GM18870 (cell line): ENCODE data around the gene CD300A.
"Not testable (repeated sequence)": the region's sequence is repeated elsewhere in the genome, so short reads cannot be mapped to it uniquely, and the experiment has no call there.

Experiments used
- ATAC-seq: cut with Tn5 transposase; IDR thresholded peaks from one replicate; pipeline ENCODE4 v1.9.1; 2021; ENCODE audit warnings: moderate library complexity; ENCODE audit not compliant: unreplicated experiment

The CD300A gene

GRCh38 chr17:74478420-74479100, 12.1 kb downstream of the CD300A start:
- ATAC-seq: no peak

DNA sequence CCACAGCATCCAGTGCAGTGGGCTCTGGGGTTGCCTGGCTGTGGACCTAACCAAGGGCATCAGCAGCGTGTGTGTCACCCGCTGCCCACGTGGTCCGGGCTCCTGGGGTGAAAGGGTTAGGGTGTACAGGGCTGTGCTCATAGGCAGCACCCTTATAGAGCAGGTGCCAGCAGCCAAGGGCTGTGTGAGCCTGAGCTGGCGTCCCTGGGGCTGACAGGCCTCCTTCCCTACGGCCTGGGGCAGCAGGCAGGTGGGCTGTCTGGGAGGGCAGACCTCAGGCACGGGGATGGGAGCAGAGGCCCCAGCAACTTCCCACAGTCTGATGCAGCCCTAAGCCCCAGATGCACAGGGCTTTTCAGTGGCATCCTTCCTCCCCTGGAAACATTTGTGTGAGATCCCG, 13.9 kb downstream of the CD300A start:
- ATAC-seq: no peak

- no peak for ATAC-seq
These were observed 15.2 kb downstream of the CD300A start for GRCh38 chr17:74481621-74482020.

DNA sequence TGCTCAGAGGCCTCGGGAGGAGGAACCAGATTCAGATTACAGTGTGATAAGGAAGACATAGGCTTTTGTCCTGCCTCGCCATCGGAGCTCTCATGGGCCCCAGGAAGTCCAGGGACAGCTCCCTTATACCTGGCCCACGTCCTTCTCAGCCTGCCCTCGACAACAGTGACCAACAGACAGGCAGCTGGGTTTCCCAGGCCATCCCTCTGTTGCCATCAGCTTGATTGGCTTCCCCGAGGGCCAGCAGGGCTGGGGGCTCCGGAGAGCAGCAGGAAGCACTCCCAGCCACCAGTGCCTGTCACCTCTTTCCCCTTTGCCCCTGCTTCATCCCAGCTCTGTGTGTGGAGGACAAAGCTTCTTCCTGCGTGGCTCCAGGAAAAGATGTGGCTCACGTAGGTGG, 17.6 kb downstream of the CD300A start:
- no peak for ATAC-seq

DNA sequence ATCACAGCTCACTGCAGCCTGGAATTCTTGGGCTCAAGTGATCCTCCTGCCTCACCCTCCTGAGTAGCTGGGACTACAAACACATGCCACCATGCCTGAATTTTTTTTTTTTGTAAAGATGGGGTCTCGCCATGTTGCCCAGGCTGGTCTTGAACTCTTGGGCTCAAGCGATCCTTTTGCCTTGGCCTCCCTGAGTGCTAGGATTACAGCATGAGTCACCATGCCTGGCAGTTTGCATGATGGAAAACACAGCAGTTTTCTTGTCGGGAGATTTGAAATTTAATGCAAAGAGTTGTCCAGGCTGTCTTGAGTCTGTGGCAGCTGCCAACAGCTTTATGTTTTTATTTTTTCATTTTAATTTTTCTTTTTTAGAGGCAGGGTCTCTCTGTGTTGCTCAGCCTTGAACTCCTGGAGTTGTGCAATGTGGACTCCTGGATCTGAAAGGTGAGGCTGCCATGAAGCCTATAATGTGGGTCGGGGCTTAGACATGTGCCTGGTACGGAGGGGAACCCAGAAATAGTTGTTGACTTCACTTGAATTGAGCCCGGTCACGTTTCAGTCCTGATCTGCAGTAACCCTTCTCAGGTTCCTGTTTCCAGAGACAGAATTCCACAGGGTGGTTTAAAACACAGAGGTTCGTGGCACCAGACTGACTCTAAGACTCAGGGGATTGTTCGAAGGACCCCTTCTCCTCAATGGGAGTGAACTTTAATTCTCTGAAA, 18.7 kb downstream of the CD300A start:
- no peak for ATAC-seq

DNA sequence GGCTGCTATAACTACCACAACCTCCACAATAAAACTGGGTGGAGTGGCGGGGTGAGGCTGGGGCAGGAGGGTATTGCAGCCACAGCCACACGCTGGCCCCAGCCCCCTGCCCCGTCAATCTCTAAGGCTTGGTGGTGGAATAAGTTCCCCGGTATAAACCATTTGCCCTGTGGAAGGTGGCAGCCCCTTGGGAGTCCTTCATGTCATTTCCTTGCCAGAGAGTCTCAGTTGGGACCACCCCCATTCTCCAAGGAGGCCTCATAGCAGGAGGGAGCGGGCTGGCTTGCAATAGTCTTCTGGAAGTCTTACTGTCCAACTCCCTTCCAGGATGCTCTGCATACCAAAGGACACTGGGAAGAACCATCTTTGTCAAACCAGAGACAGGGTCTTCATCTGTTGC, 19.4 kb downstream of the CD300A start:
- ATAC-seq: no peak

DNA sequence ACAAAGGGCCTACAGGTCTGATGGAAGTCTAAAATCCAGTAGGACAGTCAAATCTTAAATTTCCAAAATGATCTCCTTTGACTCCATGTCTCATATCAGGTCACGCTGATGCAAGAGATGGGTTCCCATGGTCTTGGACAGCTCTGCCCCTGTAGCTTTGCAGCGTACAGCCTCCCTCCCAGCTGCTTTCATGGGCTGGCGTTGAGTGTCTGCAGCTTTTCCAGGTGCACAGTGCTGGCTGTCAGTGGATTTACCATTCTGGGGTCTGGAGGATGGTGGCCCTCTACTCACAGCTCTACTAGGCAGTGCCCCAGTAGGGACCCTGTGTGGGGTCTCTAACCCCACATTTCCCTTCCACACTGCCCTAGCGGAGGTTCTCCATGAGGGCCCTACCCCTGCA, 21.8 kb downstream of the CD300A start:
- not testable (repeated sequence) for ATAC-seq

- no peak for ATAC-seq
These were observed 24.3 kb downstream of the CD300A start for GRCh38 chr17:74490716-74491115.

GRCh38 chr17:74491626-74492025, 25.2 kb downstream of the CD300A start:
- ATAC-seq: no peak

DNA sequence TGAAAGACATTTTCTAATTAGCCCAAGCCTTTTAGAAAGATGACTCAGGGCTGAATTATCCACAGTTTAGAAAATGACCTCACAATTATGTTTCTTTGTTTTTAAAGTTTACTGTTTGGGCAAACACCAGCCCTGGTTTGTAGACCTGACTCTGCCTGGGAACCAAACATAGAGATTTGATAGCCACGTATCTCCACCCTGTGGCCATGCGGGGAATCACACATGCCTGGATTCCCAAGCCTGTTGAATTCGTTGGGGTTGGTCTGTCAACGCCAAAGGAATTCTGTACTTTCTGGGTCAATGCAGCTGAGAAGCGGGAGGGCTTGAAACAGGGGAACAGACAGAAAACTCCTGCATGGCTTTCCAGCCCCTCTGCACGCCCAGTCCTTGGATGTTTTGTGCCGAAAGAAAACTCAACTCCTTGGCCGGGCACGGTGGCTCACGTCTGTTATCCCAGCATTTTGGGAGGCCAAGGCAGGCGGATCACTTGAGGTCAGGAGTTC, 26.9 kb downstream of the CD300A start:
- no peak for ATAC-seq

DNA sequence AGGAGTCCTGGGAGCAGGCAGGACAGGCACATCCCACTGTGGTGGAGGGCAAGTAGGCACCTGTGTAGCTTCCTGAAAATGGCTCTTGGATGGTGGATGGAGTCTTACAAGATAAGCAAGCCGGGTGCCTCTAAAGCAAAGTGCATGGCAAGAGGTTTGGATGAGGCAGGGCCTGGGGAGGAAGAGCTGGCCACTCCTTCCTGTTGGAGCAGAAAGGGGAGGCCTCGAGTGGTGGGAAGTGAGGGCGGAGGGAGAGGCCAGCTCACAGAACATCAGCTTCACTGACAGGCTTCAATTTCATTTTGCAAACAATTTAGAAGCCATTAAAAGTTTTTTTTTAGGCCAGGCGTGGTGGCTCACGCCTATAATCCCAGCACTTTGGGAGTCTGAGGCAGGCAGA, 31.0 kb downstream of the CD300A start:
- ATAC-seq: no peak

- ATAC-seq: no peak
These were observed 33.6 kb downstream of the CD300A start for GRCh38 chr17:74499992-74500391.

DNA sequence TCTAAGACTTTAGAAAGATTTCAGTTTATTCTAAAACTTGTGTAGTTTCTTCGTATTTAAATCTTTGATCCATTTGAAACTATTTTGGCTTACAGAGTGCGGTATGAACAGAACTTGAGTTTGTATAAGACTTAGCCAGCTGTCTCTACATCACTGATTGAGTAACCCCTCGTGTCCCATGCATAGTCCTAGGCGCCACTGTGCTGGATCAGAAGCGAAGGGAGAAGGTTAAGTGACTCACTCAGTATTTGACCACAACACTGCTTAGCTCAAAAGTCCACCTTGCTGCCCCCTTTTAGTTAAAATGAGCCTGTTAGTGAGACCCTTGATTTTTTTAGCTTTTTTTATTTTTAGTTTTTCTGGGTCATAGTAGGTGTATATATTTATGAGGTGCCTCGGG, 36.4 kb downstream of the CD300A start:
- ATAC-seq: no peak

DNA sequence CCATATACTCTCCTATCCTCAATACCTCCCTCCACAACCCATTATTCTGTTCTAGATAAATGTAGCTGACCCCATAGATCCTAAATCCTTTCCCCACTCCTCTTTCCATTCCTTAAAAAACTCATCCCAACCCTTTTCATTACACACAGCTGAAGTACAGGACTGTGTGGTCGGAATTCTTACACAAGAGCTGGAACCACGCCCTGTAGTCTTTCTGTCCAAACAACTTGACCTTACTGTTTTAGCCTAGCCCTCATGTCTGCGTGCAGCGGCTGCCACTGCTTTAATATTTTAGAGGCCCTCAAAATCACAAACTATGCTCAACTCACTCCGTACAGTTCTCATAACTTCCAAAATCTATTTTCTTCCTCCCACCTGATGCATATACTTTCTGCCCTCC, 37.5 kb downstream of the CD300A start:
- ATAC-seq: not testable (repeated sequence)

DNA sequence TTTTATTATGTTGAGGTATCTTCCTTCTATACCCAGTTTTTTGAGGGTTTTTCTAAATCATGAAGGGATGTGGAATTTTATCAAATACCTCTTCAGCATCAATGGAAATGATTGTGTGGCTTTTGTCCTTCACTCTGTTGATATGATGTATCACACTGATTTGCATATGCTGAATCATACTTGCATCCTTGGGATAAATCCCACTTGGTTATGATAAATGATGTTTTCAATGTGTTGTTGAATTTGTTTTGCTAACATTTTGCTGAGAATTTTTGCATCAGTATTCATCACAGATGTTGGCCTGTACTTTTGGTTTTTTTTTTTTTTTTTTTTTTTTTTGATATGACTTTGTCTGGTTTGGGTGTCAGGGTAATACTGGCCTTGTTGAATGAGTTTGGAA, 41.7 kb downstream of the CD300A start:
- ATAC-seq: no peak

DNA sequence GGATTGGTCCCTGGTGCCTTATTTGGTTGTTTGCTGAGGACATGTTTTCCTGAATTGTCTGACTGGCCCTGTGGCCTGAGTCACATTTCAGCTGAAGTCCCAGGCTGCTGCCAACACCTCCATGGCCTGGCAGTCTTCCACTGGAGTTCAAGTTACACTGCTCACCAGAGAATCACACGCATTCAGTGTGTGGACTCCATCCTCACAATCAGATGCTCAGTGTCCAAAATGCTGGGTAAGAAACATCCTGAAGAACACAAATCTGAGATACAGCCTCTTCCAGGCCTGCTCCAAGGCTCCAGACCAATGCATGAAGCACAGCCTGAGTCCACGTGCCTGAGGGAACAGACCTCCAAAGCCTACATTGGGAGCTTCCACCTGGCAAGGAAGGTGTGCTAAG, 45.6 kb downstream of the CD300A start:
- ATAC-seq: no peak

DNA sequence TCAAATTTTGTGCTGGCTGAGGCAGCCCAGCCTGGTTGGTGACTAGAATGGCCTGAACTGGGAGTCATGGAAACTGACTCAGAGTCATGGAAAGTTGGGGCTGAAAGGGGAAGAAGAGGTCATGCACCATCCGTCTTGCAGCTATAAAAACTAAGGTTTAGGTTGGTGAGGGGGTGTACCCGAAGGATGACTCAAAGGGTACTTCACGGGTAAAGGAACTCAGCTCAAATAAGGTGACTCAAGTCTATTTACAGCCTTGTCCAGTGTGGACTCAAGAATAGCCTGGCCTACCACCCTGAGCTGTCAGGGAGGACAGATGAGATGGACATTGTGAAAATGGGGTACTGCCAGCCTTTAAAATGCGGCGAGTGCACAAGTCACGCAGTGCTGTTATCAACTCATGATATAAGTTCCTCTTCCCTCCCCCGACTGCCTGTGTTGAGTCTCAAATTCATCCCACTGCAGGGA, 46.2 kb downstream of the CD300A start:
- peak; percentile 50 for ATAC-seq

- ATAC-seq: no peak
These were observed 47.7 kb downstream of the CD300A start for GRCh38 chr17:74513987-74514631.

- no peak for ATAC-seq
These were observed 48.3 kb downstream of the CD300A start for GRCh38 chr17:74514632-74515334.

GRCh38 chr17:74515941-74516340, 49.5 kb downstream of the CD300A start:
- no peak for ATAC-seq
